K562 (cell line): ENCODE data around the gene MAN2B1. TPM values are rescaled to one million over a fixed set of nuclear protein-coding genes. Genes with fewer than 3 reads are reported as not detected.

ENCODE experiments used
- ARID2 ChIP-seq: fragments of 450-650 bp; IDR thresholded peaks from 2 replicates; pipeline ENCODE4 v1.6.1; 2017; ENCODE audit warnings: antibody characterized with exemption, mild to moderate bottlenecking
- ATF7 ChIP-seq: fragments of 450-650 bp; IDR thresholded peaks from 2 replicates; pipeline ENCODE4 v1.7.1; 2014; ENCODE audit warnings: mild to moderate bottlenecking, moderate library complexity
- CHD4 ChIP-seq: fragments of 200-600 bp; sonication (generic); IDR thresholded peaks from 3 replicates; pipeline ENCODE4 v1.6.1; 2012; ENCODE audit warnings: low read depth, mild to moderate bottlenecking, mixed read lengths, low read length, inconsistent platforms; ENCODE audit not compliant: insufficient read depth, insufficient replicate concordance, poor library complexity, severe bottlenecking
- EP400 ChIP-seq: fragments of 450-650 bp; IDR thresholded peaks from 2 replicates; pipeline ENCODE4 v1.6.1; 2017; ENCODE audit warnings: antibody characterized with exemption, mild to moderate bottlenecking, moderate library complexity
- NR2C1 ChIP-seq, 2 experiments: fragments of 450-650 bp; IDR thresholded peaks; 2 replicates each; pipeline ENCODE4 v1.6.1; 2017; ENCODE audit warnings: mild to moderate bottlenecking in 2 of 2, antibody characterized with exemption in 1 of 2, inconsistent platforms in 1 of 2, missing compliant biosample characterization in 1 of 2, missing genetic modification characterization in 1 of 2
- POLR2H ChIP-seq: IDR thresholded peaks from 2 replicates; pipeline ENCODE4 v1.6.1; 2016; ENCODE audit warnings: missing genetic modification characterization, low read depth, mild to moderate bottlenecking, control low read depth, missing compliant biosample characterization, moderate library complexity
- RAD21 ChIP-seq, 2 experiments: fragments of 250-450 bp in 1 of 2; fragments of 450-650 bp in 1 of 2; sonication (Bioruptor Pico) in 1 of 2; formaldehyde crosslinking in 1 of 2; IDR thresholded peaks in 1 of 2; conservative IDR thresholded peaks in 1 of 2; 2 replicates each; pipeline versions ENCODE4 v1.4.0 to v1.8.0; 2020 to 2022; ENCODE audit warnings: mild to moderate bottlenecking in 2 of 2, moderate library complexity in 1 of 2
- SIX5 ChIP-seq, 2 experiments: IDR thresholded peaks; 2 replicates each; pipeline ENCODE4 v1.6.1; 2011; ENCODE audit warnings: low read length in 2 of 2, borderline replicate concordance in 1 of 2, low read depth in 1 of 2, mild to moderate bottlenecking in 1 of 2, moderate library complexity in 1 of 2; ENCODE audit not compliant: insufficient read depth in 1 of 2
- STAT5A ChIP-seq: IDR thresholded peaks from 2 replicates; pipeline ENCODE4 v1.6.1; 2012; ENCODE audit warnings: low read length, inconsistent platforms, borderline replicate concordance
- ZC3H4 ChIP-seq: sonication (generic); formaldehyde crosslinking; IDR thresholded peaks from 2 replicates; pipeline ENCODE4 v1.9.0; 2021; ENCODE audit warnings: missing genetic modification reagents, borderline replicate concordance
- ZNF175 ChIP-seq: fragments of 200-800 bp; sonication (Bioruptor generic); IDR thresholded peaks from 2 replicates; pipeline ENCODE4 v1.6.1; 2016; ENCODE audit warnings: low read depth, mild to moderate bottlenecking, missing genetic modification characterization, missing compliant biosample characterization
- ZNF431 ChIP-seq: sonication (generic); formaldehyde crosslinking; IDR thresholded peaks from 2 replicates; pipeline ENCODE4 v1.8.0; 2022; ENCODE audit warnings: mild to moderate bottlenecking, missing genetic modification reagents
- ZNF436 ChIP-seq: fragments of 250-450, 450-650 bp; sonication (Bioruptor Pico); formaldehyde crosslinking; IDR thresholded peaks from 2 replicates; pipeline ENCODE4 v1.7.0; 2020; ENCODE audit warnings: mild to moderate bottlenecking
- ZNF583 ChIP-seq: fragments of 250-450 bp; sonication (Bioruptor Pico); IDR thresholded peaks from 2 replicates; pipeline ENCODE4 v1.4.0; 2020
- ZNF609 ChIP-seq: sonication (generic); formaldehyde crosslinking; IDR thresholded peaks from 2 replicates; pipeline ENCODE4 v1.8.1; 2023; ENCODE audit warnings: missing genetic modification reagents, mild to moderate bottlenecking, borderline replicate concordance
- ZNF668 ChIP-seq: fragments of 250-450 bp; sonication (Bioruptor Pico); IDR thresholded peaks from 2 replicates; pipeline ENCODE4 v1.8.0; 2022; ENCODE audit warnings: mild to moderate bottlenecking, inconsistent platforms
- ZZZ3 ChIP-seq: fragments of 450-650 bp; IDR thresholded peaks from 2 replicates; pipeline ENCODE4 v1.6.1; 2016; ENCODE audit warnings: antibody characterized with exemption, mild to moderate bottlenecking, moderate library complexity
- polyA plus RNA-seq, 8 experiments: library from polyadenylated mRNA; depleted of rRNA in 4 of 8; stranded (reverse) in 5 of 8; unstranded in 3 of 8; fragments of >200 nt; fragmentation: Nextera tagmentation in 2 of 8; fragmentation: Illumina TruSeq in 1 of 8; extraction: Ambion mirVana in 2 of 8; extraction: Trizol in 1 of 8; gene quantifications; 2 replicates each; pipeline versions ENCODE4 v1.2.1 to v1.2.3, GENCODE V29; 2011 to 2014; ENCODE audit warnings: inconsistent platforms in 1 of 8, missing spikeins in 1 of 8
- total RNA-seq, 7 experiments: library from RNA; depleted of rRNA in 6 of 7; stranded (reverse); fragments of >200 nt in 6 of 7; fragmentation: Illumina TruSeq in 2 of 7; extraction: Trizol in 2 of 7; gene quantifications; 2 replicates each; pipeline versions ENCODE4 v1.2.1 to v1.2.3, GENCODE V29; 2011 to 2021; ENCODE audit warnings: low replicate concordance in 1 of 7
- TF ChIP-seq, protein P1 (sequence below), 2 experiments: fragments of 450-650 bp in 1 of 2; IDR thresholded peaks; 2 replicates each; pipeline ENCODE4 v1.6.1; 2011 to 2017; ENCODE audit warnings: low read depth in 2 of 2, antibody characterized with exemption in 1 of 2, borderline replicate concordance in 1 of 2, low read length in 1 of 2, mild to moderate bottlenecking in 1 of 2, mixed read lengths in 1 of 2; ENCODE audit not compliant: control insufficient read depth in 1 of 2

The MAN2B1 gene
- total and polyA plus RNA-seq, 9 of the 15 experiments (the other 6 are each of a cell fraction or from before 2014, with no cell fraction given), result 0.59 to 33.8 (median 11.4) TPM

GRCh38 chr19:12681074-12681987 lies 14.8 kb upstream of the MAN2B1 start, which contains the start of gene DHPS (continued):
- TF ChIP-seq, protein P1, sequence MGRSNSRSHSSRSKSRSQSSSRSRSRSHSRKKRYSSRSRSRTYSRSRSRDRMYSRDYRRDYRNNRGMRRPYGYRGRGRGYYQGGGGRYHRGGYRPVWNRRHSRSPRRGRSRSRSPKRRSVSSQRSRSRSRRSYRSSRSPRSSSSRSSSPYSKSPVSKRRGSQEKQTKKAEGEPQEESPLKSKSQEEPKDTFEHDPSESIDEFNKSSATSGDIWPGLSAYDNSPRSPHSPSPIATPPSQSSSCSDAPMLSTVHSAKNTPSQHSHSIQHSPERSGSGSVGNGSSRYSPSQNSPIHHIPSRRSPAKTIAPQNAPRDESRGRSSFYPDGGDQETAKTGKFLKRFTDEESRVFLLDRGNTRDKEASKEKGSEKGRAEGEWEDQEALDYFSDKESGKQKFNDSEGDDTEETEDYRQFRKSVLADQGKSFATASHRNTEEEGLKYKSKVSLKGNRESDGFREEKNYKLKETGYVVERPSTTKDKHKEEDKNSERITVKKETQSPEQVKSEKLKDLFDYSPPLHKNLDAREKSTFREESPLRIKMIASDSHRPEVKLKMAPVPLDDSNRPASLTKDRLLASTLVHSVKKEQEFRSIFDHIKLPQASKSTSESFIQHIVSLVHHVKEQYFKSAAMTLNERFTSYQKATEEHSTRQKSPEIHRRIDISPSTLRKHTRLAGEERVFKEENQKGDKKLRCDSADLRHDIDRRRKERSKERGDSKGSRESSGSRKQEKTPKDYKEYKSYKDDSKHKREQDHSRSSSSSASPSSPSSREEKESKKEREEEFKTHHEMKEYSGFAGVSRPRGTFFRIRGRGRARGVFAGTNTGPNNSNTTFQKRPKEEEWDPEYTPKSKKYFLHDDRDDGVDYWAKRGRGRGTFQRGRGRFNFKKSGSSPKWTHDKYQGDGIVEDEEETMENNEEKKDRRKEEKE (IDR thresholded peaks at IDR 0.05; ENCODE audit: borderline replicate concordance in 1 of 2, control insufficient read depth in 1 of 2, low read depth in 2 of 2, low read length in 1 of 2), result no peak
- TF ChIP-seq STAT5A (no peak), NR2C1 (IDR thresholded peaks at IDR 0.05) (peak; percentile 74; the same call in 1 of the 2 replicates), NR2C1 (tag; IDR thresholded peaks at IDR 0.05) (peak; percentile 42; the same call in 1 of the 2 replicates), ZNF668 (peak; percentile 38; the same call in 1 of the 2 replicates), ZNF436 (CRISPR knock-in tag) (no peak), ZC3H4 (CRISPR knock-in tag) (no peak), ARID2 (no peak), ZNF431 (CRISPR knock-in tag) (peak; percentile 82; the same call in 1 of the 2 replicates), ZNF175 (CRISPR knock-in tag) (no peak), ZNF583 (CRISPR knock-in tag) (peak; percentile 52; the same call in 1 of the 2 replicates), SIX5 (IDR thresholded peaks at IDR 0.05; ENCODE audit: borderline replicate concordance in 1 of 2, insufficient read depth in 1 of 2, low read depth in 1 of 2, low read length in 2 of 2) (peak; percentile 30 to 32; a peak in 2 of 4 replicates), ZNF609 (CRISPR knock-in tag) (no peak), EP400 (peak; percentile 91), CHD4 (no peak), RAD21 (CRISPR knock-in tag; conservative IDR thresholded peaks at IDR 0.05 in 1 of 2, IDR thresholded peaks at IDR 0.05 in 1 of 2) (no peak), ATF7 (peak; percentile 59), POLR2H (tag) (peak; percentile 91), ZZZ3 (no peak)
